COLO668 (cell line): Measurements from ENCODE around the gene PDRG1.

Experiments
- DNase-seq: peaks from one replicate; lab custom pipeline; 2025; ENCODE audit not compliant: unreplicated experiment; lab: John Stamatoyannopoulos, UW

The PDRG1 gene

DNA sequence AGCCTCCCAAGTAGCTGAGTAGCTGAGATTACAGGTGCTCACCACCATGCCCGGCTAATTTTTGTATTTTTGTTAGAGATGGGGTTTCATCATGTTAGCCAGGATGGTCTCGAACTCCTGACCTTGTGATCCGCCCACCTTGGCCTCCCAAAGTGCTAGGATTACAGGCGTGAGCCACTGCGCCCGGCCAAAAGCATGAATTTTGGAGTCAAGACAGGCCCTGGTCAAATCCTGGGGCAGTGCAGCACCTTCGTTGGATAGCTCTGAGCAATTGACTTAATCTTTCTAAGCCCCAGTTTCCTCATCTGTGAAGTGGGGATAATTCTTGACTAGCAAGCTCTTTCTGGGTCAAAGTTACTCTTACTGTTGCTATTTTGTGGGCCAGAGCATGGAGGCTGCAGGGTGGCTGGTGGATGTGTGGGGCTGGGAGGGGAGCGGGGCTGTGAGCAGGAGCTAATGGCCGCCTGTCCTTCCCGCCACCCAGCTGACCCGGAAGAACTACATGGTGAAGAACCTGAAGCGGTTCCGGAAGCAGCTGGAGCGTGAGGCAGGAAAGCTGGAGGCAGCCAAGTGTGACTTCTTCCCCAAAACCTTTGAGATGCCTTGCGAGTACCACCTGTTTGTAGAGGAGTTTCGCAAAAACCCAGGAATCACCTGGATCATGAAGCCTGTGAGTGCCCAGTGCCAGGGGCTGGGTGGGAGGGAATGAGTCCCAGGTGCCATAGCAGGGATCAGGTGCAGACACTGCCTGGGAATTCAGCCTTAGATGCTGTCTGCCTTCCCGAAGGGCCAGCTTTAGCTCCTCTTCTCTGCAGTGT lies 42.4 kb downstream of the PDRG1 start:
- no peak for DNase-seq

GRCh38 chr20:31908424-31908823 lies 43.4 kb downstream of the PDRG1 start:
- no peak for DNase-seq

- DNase-seq, result no peak
These were observed 43.8 kb downstream of the PDRG1 start for GRCh38 chr20:31908016-31908415.

- no peak for DNase-seq
These were observed 44.8 kb downstream of the PDRG1 start for GRCh38 chr20:31907046-31907445.

DNA sequence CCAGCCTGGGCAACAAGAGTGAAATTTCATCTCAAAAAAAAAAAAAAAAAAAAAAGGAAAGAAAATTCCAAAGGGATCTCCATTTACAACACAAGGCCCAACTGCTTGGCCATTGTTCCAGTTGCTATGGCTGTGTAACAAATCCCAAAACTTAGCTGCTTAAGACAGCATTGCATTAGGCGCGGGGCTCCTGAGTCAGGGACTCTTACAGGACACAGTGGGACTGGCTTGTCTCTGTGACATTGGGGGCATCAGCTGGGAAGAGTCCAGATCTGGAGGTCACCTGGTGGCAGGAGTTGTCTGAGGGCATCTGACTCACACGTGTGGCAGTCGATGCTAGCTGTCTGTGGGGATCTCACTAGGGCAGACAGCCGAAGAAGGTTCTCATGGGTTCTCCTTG lies 45.8 kb downstream of the PDRG1 start:
- no peak for DNase-seq

DNA sequence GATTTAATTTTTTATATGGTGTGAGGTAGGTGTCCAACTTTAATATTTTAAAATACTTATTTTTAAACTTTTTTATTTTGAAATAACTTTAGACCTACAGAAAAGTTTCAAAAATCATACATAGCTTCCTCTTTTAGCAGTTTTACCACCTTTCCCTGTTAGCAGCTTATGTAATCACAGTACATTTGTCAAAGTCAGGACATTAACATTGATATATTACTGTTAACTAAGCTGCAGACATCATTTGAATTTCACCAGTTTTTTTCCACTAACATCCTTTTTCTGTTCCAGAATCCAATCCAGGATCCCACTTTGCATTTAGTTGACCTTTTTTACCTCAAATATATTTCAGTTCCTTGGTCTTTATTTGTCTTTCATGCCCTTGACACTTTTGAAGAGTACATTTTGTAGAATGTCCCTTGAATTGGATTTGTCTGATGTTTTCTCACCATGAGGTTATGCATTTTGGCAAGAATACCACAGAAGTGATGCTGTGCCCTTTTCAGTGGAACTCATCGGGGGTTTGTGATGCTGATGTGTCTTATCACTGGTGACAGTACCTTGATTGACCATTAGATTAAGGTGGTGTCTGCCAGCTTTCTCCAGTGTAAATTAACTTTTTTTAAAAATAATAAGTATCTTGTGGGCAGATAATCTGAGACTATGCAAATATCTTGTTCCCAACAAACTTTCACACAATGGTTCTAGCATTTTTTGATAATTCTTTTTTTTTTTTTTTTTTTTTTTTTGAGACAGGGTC lies 48.0 kb downstream of the PDRG1 start:
- DNase-seq, result no peak

DNA sequence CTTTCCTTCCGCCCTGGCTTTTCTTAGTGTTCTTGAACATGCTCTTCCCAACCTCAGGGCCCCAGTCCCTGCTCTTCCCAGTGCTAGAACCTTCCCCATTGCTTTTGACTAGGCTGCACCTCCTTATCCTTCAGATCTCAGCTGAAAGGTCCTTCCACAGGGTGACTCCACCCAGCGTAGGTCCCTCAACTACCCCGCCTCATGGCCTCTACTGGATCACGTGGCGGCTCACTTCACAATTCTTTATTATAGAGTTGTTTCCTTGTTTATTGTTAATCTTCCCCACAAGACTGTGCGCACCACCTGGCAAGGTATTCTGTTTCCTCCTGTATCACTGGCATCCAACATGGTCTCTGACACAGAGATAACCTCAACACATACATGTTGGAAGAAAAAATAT lies 50.2 kb downstream of the PDRG1 start:
- DNase-seq, result no peak

DNA sequence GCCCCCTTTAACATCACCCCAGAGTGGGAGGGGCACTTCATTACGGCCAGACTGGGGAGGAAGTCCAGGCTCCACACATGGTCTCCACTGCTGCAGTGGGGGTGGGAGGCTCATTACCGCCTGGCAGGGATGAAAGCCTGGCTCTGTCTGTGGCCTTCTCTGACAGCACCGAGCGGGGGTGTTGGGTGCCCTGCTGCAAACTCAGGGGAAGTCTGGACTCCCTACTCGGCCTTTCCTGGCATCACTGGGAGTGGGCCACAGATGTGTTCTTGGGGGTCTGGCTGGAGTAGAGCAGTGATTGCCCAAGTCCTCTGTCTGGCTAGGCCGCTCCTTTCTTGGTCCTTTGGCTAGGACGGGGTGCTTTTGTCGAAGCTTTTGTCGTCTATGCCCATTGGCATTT lies 54.3 kb downstream of the PDRG1 start:
- no peak for DNase-seq

GRCh38 chr20:31896049-31896448 lies 55.8 kb downstream of the PDRG1 start:
- DNase-seq, result no peak

GRCh38 chr20:31894980-31895675 lies 56.7 kb downstream of the PDRG1 start:
- DNase-seq, result no peak
